GM23338 (cell line): Measurements from ENCODE around the gene APH1A. TPM values are rescaled to one million over a fixed set of nuclear protein-coding genes. Genes with fewer than 3 reads are reported as not detected.

ENCODE experiments used
- ATAC-seq: fragments of 200-7000 bp; cut with Tn5 transposase; 3 replicates; pipeline ENCODE4 v1.9.1; 2020
- DNase-seq: peaks from one replicate; pipeline ENCODE4 v3.0.0-alpha.2; 2015; ENCODE audit warnings: low spot score
- H2AFZ ChIP-seq: fragments of 200-600 bp; sonication (generic); 2 replicates; pipeline ENCODE4 v1.8.0; 2016; ENCODE audit warnings: antibody characterized with exemption, mild to moderate bottlenecking, moderate library complexity
- H3F3A ChIP-seq: fragments of 200-600 bp; sonication (generic); replicated peaks from 2 replicates; pipeline ENCODE4 v1.8.0; 2017; ENCODE audit warnings: antibody characterized with exemption, mixed run types, low read depth
- H3K27ac ChIP-seq: fragments of 200-600 bp; sonication (generic); 2 replicates; pipeline ENCODE4 v1.6.1; 2016; ENCODE audit warnings: low read depth
- H3K27me3 ChIP-seq: fragments of 200-600 bp; sonication (generic); 2 replicates; pipeline ENCODE4 v1.8.0; 2016; ENCODE audit warnings: mild to moderate bottlenecking, mixed run types, moderate library complexity; ENCODE audit not compliant: insufficient read depth
- H3K36me3 ChIP-seq: fragments of 200-600 bp; sonication (generic); 2 replicates; pipeline ENCODE4 v1.8.0; 2016; ENCODE audit warnings: mild to moderate bottlenecking; ENCODE audit not compliant: insufficient read depth
- H3K4me1 ChIP-seq: fragments of 200-600 bp; sonication (generic); 2 replicates; pipeline ENCODE4 v1.8.0; 2016; ENCODE audit warnings: mild to moderate bottlenecking, moderate library complexity; ENCODE audit not compliant: insufficient read depth
- H3K4me2 ChIP-seq: fragments of 200-600 bp; sonication (generic); 2 replicates; pipeline ENCODE4 v1.7.1; 2017; ENCODE audit warnings: mixed run types
- H3K4me3 ChIP-seq: fragments of 200-600 bp; sonication (generic); 2 replicates; pipeline ENCODE4 v1.6.1; 2016; ENCODE audit warnings: mixed run types
- H3K79me2 ChIP-seq: fragments of 200-600 bp; sonication (generic); replicated peaks from 2 replicates; pipeline ENCODE4 v1.8.0; 2017; ENCODE audit warnings: mild to moderate bottlenecking; ENCODE audit not compliant: insufficient read depth
- H3K9me2 ChIP-seq: fragments of 200-600 bp; sonication (generic); 2 replicates; pipeline ENCODE4 v1.8.0; 2017; ENCODE audit not compliant: insufficient read depth
- H4K20me1 ChIP-seq: fragments of 200-600 bp; sonication (generic); replicated peaks from 2 replicates; pipeline ENCODE4 v1.8.0; 2017; ENCODE audit warnings: mild to moderate bottlenecking; ENCODE audit not compliant: insufficient read depth
- H3K27ac Mint-ChIP-seq: 2 replicates; pipeline ENCODE4 v1.8.0; 2020; ENCODE audit warnings: inconsistent platforms, mild to moderate bottlenecking, moderate library complexity, mixed read lengths
- H3K27me3 Mint-ChIP-seq: 3 replicates; pipeline ENCODE4 v1.8.0; 2022; ENCODE audit warnings: low read depth, mild to moderate bottlenecking, moderate library complexity, mixed read lengths, inconsistent platforms; ENCODE audit not compliant: insufficient read depth, poor library complexity
- H3K36me3 Mint-ChIP-seq: 3 replicates; pipeline ENCODE4 v1.8.0; 2021; ENCODE audit warnings: low read depth, mild to moderate bottlenecking, inconsistent platforms, moderate library complexity, mixed read lengths
- H3K4me1 Mint-ChIP-seq: 3 replicates; pipeline ENCODE4 v1.8.0; 2020; ENCODE audit warnings: mild to moderate bottlenecking, inconsistent platforms, mixed read lengths
- H3K4me3 Mint-ChIP-seq: 3 replicates; pipeline ENCODE4 v1.8.0; 2021; ENCODE audit warnings: moderate library complexity, mild to moderate bottlenecking, inconsistent platforms, mixed read lengths
- H3K9me3 Mint-ChIP-seq: 3 replicates; pipeline ENCODE4 v1.8.0; 2020; ENCODE audit warnings: moderate library complexity, mild to moderate bottlenecking, inconsistent platforms, mixed read lengths
- CREB1 ChIP-seq: fragments of 250-450 bp; sonication (Bioruptor Pico); IDR thresholded peaks from 2 replicates; pipeline ENCODE4 v1.5.0; 2020; ENCODE audit warnings: low read depth, mild to moderate bottlenecking, moderate library complexity
- EZH2phosphoT487 ChIP-seq: fragments of 200-600 bp; sonication (generic); IDR thresholded peaks from one replicate; pipeline ENCODE4 v1.8.1; 2018; ENCODE audit warnings: antibody characterized with exemption; ENCODE audit not compliant: unreplicated experiment
- JUNB ChIP-seq: IDR thresholded peaks from one replicate; pipeline ENCODE4 v1.6.1; 2016; ENCODE audit warnings: antibody characterized with exemption; ENCODE audit not compliant: unreplicated experiment
- NANOG ChIP-seq: IDR thresholded peaks from 2 replicates; pipeline ENCODE4 v1.6.1; 2016; ENCODE audit warnings: antibody characterized with exemption, borderline replicate concordance
- POLR2AphosphoS5 ChIP-seq: IDR thresholded peaks from 2 replicates; pipeline ENCODE4 v1.6.1; 2016; ENCODE audit warnings: antibody characterized with exemption, low read depth
- ZNF331 ChIP-seq: fragments of 250-450 bp; sonication (Bioruptor Pico); IDR thresholded peaks from 2 replicates; pipeline ENCODE4 v1.5.0; 2020; ENCODE audit warnings: low read depth, mild to moderate bottlenecking, moderate library complexity
- polyA plus RNA-seq: library from polyadenylated mRNA; unstranded; fragments of >200 nt; fragmentation: Nextera tagmentation; extraction: Ambion mirVana; gene quantifications from 2 replicates; pipeline ENCODE4 v1.2.1, GENCODE V29; 2016
- total RNA-seq: library from RNA; depleted of rRNA; stranded (reverse); fragments of >200 nt; shearing (Covaris generic); gene quantifications from 2 replicates; pipeline ENCODE4 v1.2.3, GENCODE V29; 2014
- TF ChIP-seq, protein P1 (sequence below): IDR thresholded peaks from one replicate; pipeline ENCODE4 v1.6.1; 2018; ENCODE audit warnings: antibody characterized with exemption; ENCODE audit not compliant: unreplicated experiment
- TF ChIP-seq, protein P2 (sequence below): IDR thresholded peaks from 2 replicates; pipeline ENCODE4 v1.6.1; 2016; ENCODE audit warnings: antibody characterized with exemption
- TF ChIP-seq, protein P3 (sequence below), 2 experiments: fragments of 200-600 bp in 1 of 2; sonication (generic) in 1 of 2; conservative IDR thresholded peaks; 2 replicates each; pipeline versions ENCODE4 v1.5.1 to v1.6.1; 2016 to 2017; ENCODE audit warnings: antibody characterized with exemption in 2 of 2, low read depth in 2 of 2, mild to moderate bottlenecking in 2 of 2, moderate library complexity in 1 of 2

The APH1A gene
- total and polyA plus RNA-seq, 2 experiments from 2014 or later: 17.7 to 82.7 TPM

- TF ChIP-seq, protein P1, sequence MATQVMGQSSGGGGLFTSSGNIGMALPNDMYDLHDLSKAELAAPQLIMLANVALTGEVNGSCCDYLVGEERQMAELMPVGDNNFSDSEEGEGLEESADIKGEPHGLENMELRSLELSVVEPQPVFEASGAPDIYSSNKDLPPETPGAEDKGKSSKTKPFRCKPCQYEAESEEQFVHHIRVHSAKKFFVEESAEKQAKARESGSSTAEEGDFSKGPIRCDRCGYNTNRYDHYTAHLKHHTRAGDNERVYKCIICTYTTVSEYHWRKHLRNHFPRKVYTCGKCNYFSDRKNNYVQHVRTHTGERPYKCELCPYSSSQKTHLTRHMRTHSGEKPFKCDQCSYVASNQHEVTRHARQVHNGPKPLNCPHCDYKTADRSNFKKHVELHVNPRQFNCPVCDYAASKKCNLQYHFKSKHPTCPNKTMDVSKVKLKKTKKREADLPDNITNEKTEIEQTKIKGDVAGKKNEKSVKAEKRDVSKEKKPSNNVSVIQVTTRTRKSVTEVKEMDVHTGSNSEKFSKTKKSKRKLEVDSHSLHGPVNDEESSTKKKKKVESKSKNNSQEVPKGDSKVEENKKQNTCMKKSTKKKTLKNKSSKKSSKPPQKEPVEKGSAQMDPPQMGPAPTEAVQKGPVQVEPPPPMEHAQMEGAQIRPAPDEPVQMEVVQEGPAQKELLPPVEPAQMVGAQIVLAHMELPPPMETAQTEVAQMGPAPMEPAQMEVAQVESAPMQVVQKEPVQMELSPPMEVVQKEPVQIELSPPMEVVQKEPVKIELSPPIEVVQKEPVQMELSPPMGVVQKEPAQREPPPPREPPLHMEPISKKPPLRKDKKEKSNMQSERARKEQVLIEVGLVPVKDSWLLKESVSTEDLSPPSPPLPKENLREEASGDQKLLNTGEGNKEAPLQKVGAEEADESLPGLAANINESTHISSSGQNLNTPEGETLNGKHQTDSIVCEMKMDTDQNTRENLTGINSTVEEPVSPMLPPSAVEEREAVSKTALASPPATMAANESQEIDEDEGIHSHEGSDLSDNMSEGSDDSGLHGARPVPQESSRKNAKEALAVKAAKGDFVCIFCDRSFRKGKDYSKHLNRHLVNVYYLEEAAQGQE: no peak
- TF ChIP-seq EZH2phosphoT487 (no peak), ZNF331 (CRISPR knock-in tag) (no peak)
- TF ChIP-seq, protein P2, sequence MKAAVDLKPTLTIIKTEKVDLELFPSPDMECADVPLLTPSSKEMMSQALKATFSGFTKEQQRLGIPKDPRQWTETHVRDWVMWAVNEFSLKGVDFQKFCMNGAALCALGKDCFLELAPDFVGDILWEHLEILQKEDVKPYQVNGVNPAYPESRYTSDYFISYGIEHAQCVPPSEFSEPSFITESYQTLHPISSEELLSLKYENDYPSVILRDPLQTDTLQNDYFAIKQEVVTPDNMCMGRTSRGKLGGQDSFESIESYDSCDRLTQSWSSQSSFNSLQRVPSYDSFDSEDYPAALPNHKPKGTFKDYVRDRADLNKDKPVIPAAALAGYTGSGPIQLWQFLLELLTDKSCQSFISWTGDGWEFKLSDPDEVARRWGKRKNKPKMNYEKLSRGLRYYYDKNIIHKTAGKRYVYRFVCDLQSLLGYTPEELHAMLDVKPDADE: no peak
These were observed 14.4 kb upstream of the APH1A start (continued) for GRCh38 chr1:150283260-150283659.

DNA sequence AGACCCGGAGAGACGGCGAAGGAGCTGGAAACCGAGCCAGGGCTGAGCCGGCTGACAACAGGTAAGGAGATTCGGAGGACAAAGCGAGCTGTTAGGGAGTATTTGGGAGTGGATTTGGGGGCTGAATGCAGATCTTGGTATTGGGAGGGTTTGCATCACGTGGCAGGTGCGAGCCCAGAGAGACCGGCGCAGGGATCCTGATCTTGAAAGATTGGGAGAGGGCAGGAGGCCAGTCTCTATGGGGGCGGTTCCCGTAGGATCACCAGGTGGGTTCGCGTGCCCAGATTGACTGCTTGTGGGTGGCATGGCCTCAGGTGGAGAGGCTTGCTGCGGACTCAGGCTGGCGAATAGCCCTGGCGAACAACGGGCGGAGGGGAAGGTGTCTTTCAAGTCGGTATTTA, 13.7 kb upstream of the APH1A start:
- Mint-ChIP-seq H3K27ac (peak overlapping the region; percentile 96), H3K36me3 (peaks cover 16% of the 10 kb centered on the region; the same call in 2 of the 3 replicates), H3K4me1 (peaks cover 18% of the 10 kb centered on the region), H3K27me3 (peaks cover 19% of the 10 kb centered on the region), H3K4me3 (peak overlapping the region; percentile 91), H3K9me3 (no peaks in the 10 kb centered on the region)
- Histone ChIP-seq H3K27ac (no peak overlapping the region), H3K36me3 (no peaks in the 10 kb centered on the region), H3K9me2 (no peaks in the 10 kb centered on the region), H3K27me3 (peaks cover 13% of the 10 kb centered on the region), H3K4me3 (peak overlapping the region; percentile 60), H3K79me2 (no peaks in the 10 kb centered on the region), H3K4me1 (peaks cover 15% of the 10 kb centered on the region), H3K4me2 (peak overlapping the region; percentile 80), H4K20me1 (no peaks in the 10 kb centered on the region), H2AFZ (peak overlapping the region; percentile 92), H3F3A (peaks cover 3% of the 10 kb centered on the region; the same call in 1 of the 2 replicates)
- no peak for TF ChIP-seq NANOG
- TF ChIP-seq JUNB: no peak
- peak; percentile 2; the same call in 1 of the 2 replicates for TF ChIP-seq POLR2AphosphoS5
- ATAC-seq (peak; percentile 48), DNase-seq (no peak)

GRCh38 chr1:150281758-150282557, 13.1 kb upstream of the APH1A start, which contains the start of gene CIART:
CIART (plus strand) TSS chr1:150282554; CDS start chr1:150283268, 714 bp downstream.
- Histone ChIP-seq H3K4me2 (peak within 1 kb of the TSS; percentile 85), H3K27ac (peak within 1 kb of the TSS; percentile 28; the same call in 1 of the 2 replicates), H4K20me1 (no peaks in the 10 kb centered on the region), H3K4me1 (peaks cover 15% of the 10 kb centered on the region), H3K79me2 (no peaks in the 10 kb centered on the region), H3K27me3 (peaks cover 13% of the 10 kb centered on the region), H2AFZ (peak within 1 kb of the TSS; percentile 92), H3K9me2 (no peaks in the 10 kb centered on the region), H3K4me3 (peak within 1 kb of the TSS; percentile 60), H3K36me3 (no peaks in the 10 kb centered on the region), H3F3A (peaks cover 3% of the 10 kb centered on the region; the same call in 1 of the 2 replicates)
- Mint-ChIP-seq H3K4me3 (peak within 1 kb of the TSS; percentile 91), H3K27ac (peak within 1 kb of the TSS; percentile 96), H3K4me1 (peaks cover 18% of the 10 kb centered on the region), H3K27me3 (peaks cover 19% of the 10 kb centered on the region), H3K36me3 (peaks cover 17% of the 10 kb centered on the region; the same call in 2 of the 3 replicates), H3K9me3 (no peaks in the 10 kb centered on the region)
- TF ChIP-seq, protein P3, sequence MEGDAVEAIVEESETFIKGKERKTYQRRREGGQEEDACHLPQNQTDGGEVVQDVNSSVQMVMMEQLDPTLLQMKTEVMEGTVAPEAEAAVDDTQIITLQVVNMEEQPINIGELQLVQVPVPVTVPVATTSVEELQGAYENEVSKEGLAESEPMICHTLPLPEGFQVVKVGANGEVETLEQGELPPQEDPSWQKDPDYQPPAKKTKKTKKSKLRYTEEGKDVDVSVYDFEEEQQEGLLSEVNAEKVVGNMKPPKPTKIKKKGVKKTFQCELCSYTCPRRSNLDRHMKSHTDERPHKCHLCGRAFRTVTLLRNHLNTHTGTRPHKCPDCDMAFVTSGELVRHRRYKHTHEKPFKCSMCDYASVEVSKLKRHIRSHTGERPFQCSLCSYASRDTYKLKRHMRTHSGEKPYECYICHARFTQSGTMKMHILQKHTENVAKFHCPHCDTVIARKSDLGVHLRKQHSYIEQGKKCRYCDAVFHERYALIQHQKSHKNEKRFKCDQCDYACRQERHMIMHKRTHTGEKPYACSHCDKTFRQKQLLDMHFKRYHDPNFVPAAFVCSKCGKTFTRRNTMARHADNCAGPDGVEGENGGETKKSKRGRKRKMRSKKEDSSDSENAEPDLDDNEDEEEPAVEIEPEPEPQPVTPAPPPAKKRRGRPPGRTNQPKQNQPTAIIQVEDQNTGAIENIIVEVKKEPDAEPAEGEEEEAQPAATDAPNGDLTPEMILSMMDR (conservative IDR thresholded peaks at IDR 0.05; ENCODE audit: low read depth in 2 of 2): no peak
- peak; percentile 63 for TF ChIP-seq POLR2AphosphoS5
- TF ChIP-seq CREB1 (CRISPR knock-in tag): peak; percentile 56; the same call in 1 of the 2 replicates
- DNase-seq (peak; percentile 99), ATAC-seq (peak; percentile 95)
